NAMALWA (cell line): ENCODE data around the gene DGKD.

Experiments
- DNase-seq: peaks from one replicate; pipeline ENCODE4 v3.0.0-alpha.2; 2015; ENCODE audit warnings: low spot score

DGKD gene

GRCh38 chr2:233446606-233447305 lies 92.5 kb downstream of the DGKD start:
- DNase-seq, result no peak

GRCh38 chr2:233447506-233448219 lies 93.4 kb downstream of the DGKD start:
- no peak for DNase-seq

GRCh38 chr2:233448220-233448559 lies 93.9 kb downstream of the DGKD start:
- DNase-seq, result peak; percentile 28

- peak; percentile 20 for DNase-seq
These were observed 94.3 kb downstream of the DGKD start for GRCh38 chr2:233448575-233448974.

GRCh38 chr2:233449081-233449901 lies 95.0 kb downstream of the DGKD start:
- DNase-seq, result peak; percentile 11

GRCh38 chr2:233449921-233450863 lies 95.9 kb downstream of the DGKD start:
- DNase-seq, result no peak

- no peak for DNase-seq
These were observed 96.7 kb downstream of the DGKD start for GRCh38 chr2:233450864-233451575.

GRCh38 chr2:233451950-233452349 lies 97.7 kb downstream of the DGKD start:
- no peak for DNase-seq

- DNase-seq, result no peak
These were observed 99.0 kb downstream of the DGKD start for GRCh38 chr2:233453111-233453915.

GRCh38 chr2:233453916-233454315 lies 99.6 kb downstream of the DGKD start:
- no peak for DNase-seq

GRCh38 chr2:233455006-233455405 lies 100.7 kb downstream of the DGKD start:
- DNase-seq, result no peak

- no peak for DNase-seq
These were observed 101.2 kb downstream of the DGKD start for GRCh38 chr2:233455491-233455890.

GRCh38 chr2:233456111-233456510 lies 101.8 kb downstream of the DGKD start:
- no peak for DNase-seq

GRCh38 chr2:233456934-233457333 lies 102.6 kb downstream of the DGKD start:
- DNase-seq, result no peak

- DNase-seq, result no peak
These were observed 103.1 kb downstream of the DGKD start for GRCh38 chr2:233457356-233457755.

GRCh38 chr2:233458031-233458610 lies 103.8 kb downstream of the DGKD start:
- no peak for DNase-seq

- DNase-seq, result no peak
These were observed 104.5 kb downstream of the DGKD start for GRCh38 chr2:233458826-233459225.

- DNase-seq, result no peak
These were observed 105.1 kb downstream of the DGKD start for GRCh38 chr2:233459426-233459825.

- DNase-seq, result no peak
These were observed 106.6 kb downstream of the DGKD start for GRCh38 chr2:233460726-233461441.
